NCI-H2227 (cell line): ENCODE measurements around the gene C19orf67.

Experiments used
- DNase-seq: peaks from one replicate; lab custom pipeline; 2025; ENCODE audit not compliant: unreplicated experiment; lab: John Stamatoyannopoulos, UW

C19orf67 gene

DNA sequence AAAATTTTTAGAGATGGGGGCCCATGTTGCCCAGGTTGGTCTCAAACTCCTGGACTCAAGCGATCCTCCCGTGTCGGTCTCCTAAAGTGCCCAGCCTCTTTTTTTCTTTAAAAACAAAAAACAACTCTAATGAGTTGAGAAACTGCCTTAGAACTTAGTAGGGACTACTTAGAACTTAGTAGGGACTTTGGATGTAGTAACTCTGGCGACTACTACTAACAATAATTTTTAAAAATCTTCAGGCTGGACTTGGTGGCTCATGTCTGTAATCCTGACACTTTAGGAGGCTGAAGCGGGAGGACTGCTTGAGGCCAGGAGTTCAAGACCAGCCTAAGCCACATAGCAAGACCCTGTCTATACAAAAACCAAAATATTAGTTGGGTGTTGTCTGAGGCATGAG, 515 bp upstream of the C19orf67 start:
- no peak for DNase-seq

DNA sequence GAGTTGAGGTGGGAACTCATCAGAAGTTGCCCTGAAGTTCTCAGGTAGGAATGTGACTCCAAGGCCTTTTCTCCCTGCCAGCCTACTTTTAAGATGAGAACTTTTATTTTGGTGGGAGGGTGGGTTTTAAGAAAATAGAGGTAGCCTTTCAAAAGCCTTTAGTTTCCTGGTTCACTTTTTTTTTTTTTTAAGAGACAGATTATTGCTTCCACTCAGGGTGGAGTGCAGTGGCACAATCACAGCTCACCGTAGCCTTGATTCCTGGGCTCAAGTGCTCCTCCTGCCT, 3.0 kb downstream of the C19orf67 start:
- DNase-seq = no peak

DNA sequence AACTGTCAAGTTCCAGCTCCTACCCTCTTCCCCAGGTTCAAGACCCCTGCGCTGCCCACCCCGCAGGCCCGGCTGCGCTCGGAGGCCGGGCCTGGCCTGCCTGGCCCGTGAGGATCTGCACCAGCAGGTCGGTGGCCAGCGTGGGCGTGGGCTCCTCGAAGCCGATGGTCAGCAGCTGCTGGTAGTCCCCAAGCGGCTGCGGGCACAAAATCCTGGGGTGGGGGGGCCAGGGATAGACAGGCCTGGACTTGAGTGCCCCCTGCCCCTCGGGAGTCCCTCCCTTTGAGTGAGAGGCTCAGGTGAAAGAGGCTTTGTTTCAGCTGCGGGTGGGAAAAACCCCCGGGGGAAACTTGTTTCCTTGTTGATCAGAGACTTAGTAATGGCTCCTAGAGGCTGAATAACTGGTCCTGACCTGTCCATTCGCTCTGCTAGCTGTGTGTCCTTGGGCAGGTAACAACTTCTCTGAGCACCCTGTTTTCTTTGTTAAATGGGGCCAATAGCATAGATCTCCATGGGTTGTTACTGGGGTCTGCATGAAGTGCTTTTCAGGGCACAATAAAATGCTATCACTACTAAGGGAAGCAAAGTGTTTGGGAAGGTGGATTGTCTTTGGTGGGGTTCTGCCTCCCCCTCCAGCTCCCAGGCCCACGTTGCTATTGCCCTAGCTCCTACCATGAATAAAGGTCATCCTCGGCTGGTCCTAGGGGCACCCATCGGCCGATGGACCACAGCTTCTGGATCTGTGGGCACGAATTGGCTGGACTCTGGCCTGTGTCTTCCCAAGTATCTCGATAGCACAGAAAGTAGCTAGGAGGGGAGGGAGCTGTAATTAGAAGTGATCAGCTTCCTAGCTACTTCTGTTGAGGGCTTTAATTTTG, 3.5 kb downstream of the C19orf67 start:
- DNase-seq = peak; percentile 29

DNA sequence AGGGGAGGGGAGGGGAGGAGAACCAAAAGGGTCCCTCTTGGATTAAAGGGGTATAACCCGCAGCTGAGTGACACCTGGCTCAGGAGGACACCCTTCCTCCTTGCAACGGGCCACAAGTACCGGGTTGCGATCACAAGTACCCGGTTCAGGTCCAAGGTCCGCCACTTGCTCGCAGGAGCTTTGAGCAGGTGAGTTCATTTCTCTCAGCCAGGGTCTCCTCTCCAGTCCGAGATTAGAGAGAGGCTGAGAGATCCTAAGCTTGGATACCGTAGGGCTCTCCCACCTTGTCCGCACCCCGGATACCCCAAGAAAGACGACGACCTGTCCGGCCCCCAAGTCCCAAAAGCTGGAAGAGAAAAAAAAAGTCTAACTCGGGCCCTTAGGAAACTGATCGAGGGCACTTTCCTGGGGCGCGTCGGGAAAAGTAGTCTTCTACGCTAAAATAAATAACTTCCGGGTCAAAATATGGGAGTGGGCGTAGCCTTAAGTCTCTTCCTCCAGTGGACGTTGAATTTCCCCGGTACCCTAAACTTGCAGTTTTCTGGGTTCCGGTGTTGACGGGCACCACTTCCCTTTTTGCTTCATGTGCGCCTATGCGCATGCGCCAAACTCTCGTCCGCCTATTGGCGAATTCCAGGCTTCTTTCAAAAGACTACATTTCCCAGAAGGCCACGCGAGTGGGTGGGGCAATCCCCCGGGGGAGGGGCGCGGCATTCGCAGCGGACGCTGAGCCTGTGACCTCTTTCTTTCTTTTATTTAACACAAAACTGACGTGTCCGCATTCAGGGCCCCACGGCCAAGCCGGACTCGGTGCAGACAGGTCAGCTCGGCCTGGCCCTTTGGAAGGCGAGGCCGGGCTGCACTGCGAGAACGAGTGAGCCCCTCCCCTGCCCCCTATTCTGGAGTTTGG, 4.4 kb downstream of the C19orf67 start:
- DNase-seq = peak; percentile 98

DNA sequence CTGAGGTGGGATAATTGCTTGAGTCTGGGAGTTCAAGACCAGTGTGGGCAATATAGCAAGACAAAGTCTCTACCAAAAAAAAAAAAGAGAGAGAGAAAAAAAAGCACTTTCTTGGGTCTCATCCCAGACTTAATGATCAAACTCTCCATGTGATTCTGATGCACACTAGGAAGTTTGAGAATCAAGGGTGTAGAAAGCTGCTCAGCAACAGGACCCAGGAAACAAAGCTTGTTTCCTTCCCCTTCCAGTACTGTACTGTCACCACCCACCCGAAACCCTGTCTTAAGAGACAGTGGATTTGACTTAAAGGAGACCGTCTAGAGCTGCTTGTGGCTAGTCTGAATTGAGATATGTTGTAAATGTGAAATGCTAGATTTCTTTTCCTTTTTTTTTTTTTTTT, 7.2 kb downstream of the C19orf67 start:
- DNase-seq = no peak

DNA sequence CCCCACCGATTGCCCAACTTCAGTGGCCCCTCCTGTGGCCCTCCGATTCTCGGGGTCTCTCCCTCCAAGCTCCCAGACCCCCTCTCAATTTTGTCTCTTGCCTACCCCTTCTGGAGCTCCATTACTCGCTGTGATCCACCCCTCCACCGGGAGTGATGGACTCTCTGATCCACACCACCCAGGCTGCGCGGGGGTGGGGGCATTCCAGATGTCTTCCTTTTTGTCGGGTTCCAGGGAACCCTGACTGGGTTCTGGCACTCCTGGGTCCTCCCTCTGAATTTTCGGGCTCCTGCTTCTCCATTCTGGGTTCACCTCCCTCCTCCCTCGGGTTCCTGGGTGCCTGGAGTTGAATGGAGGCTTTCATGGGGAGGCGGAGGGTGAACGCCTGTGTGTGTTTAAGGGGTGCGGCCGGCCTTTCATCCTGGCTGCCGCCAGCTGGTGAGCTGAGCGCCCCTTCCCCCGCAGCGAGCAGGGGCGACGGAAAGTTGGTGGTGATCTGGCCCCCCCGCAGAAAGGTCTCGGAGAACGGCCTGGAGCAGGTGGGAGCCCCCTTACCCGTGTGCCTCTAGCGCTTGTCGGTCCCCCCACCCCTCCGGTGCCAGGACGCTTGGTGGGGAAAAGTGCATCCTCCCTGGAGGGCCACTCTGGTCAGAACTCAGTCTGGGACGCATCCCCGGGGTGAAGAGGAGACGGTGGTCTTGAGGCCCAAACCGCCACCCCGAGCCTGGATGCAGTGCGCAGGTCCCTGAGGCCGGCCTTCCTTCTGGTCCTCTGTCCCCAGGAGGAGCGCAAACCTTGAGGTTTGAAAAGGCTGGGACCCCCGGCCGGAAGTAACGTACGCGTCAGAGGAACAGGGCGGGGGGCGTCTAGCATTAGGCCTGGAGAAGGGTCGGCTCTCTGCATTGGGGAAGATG, 11.4 kb downstream of the C19orf67 start:
- DNase-seq = peak; percentile 35

DNA sequence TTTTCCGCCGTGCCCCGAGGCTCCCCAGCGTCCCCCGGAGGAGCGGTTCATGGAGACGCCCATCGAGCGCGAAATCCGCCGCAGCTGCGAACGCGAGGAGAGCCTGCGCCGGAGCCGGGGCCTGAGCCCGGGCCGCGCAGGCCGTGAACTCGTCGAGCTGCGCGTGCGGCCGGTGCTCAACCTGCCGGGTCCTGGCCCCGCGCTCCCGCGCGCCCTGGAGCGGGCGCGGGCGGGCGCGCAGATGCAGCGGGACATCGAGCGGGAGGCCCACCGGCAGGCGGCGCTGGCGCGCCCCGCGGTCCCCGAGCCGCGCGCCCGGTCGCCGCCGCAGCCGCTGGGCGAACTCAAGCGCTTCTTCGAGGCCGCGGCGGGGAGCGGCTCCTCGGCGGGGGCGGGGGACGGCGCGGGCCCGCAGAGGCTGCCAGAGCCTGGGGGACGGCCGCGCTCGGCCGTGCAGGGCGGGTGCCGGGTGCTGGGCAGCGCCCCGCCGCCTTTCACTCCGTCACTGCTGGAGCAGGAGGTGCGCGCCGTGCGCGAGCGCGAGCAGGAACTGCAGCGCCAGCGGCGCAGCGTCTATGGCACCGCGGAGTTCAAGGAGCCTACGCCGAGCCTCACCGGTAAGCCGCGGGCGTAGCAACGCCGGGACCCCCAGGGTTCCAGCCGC, 12.2 kb downstream of the C19orf67 start:
- peak; percentile 86 for DNase-seq

DNA sequence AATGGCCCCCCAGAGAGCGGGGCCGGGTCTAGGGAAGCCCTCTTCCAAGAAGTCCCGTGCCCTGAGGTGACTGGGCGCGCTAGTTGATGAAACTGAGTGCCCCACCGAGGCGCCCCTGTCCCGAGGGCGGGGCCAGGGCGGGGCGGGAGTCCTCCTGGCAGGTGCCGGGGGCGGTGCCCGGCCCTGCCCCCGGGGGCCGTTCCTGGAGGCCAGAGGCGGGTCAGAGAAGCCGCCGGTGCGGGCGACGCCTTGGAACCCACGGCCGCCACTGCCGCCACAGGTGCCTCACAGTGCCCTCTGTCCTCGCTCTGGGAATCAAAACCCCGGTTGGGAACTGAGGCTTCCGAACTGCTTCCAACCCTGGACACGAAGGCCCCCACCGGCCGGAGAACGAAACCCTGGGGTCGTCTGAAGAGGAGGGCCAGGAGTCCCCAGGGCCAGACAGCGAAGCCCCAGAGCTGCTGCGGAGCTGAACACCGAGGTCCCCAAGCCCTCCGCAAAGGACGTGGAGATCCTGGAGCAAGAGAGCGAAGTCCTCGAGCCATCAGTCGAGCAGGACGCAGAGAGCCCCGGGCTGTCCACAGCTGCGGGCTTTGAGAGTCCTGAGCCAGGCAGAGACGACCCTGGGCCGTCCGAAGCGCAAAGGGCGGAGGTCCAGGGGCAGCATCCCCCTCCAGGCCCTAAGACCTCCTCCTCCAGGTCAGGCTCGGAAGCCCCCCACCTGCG, 12.9 kb downstream of the C19orf67 start, which contains the start of gene MISP3:
TSS of gene MISP3 (plus strand) at position 252 of the 726 bp plus-strand sequence. CDS start 524 bp downstream, outside the sequence.
- peak; percentile 50 for DNase-seq

DNA sequence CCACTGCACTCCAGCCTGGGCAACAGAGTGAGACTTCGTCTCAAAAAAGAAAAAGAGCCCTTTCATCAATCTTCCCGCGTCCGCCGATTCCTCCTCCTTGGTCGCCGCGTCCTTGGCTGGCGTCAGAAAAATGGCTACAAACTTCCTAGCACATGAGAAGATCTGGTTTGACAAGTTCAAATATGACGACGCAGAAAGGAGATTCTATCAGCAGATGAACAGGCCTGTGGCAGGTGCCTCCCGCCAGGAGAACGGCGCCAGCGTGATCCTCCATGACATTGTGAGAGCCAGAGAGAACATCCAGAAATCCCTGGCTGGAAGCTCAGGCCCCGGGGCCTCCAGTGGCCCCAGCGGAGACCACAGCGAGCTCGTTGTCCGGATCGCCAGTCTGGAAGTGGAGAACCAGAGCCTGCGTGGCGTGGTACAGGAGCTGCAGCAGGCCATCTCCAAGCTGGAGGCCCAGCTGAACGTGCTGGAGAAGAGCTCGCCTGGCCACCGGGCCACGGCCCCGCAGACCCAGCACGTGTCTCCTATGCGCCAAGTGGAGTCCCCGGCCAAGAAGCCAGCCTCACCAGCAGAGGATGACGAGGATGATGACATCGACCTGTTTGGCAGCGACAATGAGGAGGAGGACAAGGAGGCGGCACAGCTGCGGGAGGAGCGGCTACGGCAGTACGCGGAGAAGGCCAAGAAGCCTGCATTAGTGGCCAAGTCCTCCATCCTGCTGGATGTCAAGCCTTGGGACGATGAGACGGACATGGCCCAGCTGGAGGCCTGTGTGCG, 15.1 kb downstream of the C19orf67 start:
- no peak for DNase-seq

DNA sequence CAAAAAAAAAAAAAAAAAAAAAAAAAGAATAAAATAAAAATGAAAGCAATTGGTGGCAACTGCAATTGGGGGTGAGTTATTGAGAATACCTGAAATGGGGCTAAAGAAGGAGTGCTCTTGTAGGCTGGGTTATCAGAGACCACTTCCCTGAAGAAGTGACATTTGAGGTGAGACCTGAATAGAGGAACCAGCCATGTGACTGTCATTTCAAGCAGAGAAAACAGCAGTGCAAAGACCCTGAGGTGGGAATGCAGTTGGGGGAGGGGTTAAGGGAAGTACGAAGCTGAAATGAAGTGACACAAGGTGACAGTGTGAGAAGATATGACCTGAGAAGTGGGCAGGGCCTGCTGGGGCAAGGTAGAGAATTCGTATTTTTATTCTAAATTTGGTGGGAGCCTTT, 19.4 kb downstream of the C19orf67 start:
- no peak for DNase-seq

DNA sequence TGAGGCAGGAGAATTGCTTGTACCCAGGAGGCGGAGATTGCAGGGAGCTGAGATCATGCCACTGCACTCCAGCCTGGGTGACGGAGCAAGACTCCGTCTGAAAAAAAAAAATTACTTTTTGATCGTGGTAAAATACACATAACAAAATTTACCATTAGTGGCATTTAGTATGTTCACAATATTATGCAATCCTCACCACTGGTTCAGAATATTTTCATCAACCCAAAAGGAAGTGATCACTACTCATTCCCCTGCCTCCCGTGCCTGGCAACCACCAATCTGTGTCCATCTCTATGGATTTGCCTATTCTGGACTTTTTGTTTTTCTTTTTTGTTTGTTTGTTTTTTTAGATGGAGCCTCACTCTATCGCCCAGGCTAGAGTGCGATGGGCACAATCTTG, 22.5 kb downstream of the C19orf67 start:
- no peak for DNase-seq

DNA sequence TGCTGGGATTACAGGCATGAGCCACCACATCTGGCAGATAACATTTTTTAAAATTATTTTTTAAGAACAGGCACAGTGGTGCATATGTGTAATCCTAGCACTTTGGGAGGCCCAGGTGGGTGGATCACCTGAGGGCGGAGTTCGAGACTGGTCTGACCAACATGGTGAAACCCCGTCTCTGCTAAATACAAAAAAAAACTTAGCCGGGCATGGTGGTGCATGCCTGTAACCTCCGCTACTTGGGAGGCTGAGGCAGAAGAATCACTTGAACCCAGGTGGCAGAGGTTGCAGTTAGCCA, 23.1 kb downstream of the C19orf67 start:
- DNase-seq = no peak

DNA sequence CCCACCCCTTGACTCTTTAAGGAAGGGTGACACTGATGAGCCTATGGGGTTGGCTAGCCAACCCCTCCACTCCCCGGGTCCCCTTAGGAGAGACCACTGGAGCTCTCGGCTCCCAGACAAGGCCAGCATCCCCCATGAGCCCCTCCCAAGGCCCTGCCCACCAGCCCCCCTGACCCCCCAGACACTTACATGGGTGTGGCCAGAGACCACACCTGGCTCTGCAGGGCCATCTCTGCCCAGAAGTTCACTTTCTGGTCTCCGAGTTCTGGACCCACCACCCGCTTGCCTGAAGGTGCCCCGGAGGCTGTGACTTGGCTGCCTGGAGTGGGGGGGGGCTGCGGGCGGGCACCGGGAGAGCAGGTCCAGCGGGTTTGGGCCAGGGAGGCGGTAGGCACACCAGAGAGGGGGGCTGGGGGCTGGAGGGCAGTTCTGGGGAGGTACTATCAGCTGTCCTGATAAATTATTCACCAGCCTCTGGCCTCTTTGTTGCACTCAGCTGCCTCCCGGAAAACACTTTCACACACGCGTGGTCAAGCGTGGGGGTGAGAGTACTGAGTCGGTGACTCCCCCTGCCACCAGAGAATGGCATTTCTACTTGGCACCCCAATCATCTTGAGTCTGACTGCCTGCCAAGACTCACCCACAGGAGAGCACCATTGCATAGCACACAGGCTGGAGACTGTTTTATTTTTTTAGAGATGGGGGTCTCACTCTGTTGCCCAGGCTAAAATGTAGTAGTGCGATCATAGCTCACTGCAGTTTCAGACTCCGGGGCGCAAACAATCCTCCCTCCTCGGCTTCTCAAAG, 23.6 kb downstream of the C19orf67 start, which contains the start of gene PALM3:
TSS of gene PALM3 (minus strand) at position 326 of the 807 bp plus-strand sequence. CDS start at position 230, 96 bp downstream.
- DNase-seq = no peak

DNA sequence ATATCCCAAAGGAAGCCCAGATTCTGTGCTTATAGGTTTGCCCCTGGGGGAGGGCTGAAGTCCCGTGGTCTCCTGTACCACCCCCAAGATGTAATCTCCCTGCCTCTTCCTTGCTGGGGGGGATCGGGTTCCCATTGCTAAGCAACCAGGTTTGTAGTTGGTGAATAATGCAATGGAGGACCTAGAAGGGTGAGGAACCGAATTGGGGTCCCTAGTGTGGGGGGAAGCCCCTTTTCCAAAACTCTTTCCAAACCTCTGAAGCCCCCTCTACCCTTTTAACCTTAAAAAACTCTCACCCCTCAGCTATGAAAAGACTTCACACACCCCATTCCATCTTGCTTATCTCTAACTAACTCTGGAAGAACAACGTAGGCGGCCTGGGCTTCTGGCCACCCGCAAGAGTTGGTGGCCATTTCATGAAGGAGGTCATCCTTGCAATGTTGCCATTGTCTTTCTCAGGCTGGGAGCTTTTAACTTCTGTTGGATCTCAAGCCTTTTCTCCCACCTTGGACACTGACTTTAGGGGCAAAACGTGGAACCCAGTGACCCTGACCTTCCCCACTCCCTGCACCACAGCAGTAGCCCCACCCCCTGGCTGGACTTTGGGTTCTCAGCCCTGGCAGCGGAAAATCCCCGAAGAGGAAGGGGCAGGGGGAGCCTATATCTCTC, 24.4 kb downstream of the C19orf67 start:
- DNase-seq = no peak

DNA sequence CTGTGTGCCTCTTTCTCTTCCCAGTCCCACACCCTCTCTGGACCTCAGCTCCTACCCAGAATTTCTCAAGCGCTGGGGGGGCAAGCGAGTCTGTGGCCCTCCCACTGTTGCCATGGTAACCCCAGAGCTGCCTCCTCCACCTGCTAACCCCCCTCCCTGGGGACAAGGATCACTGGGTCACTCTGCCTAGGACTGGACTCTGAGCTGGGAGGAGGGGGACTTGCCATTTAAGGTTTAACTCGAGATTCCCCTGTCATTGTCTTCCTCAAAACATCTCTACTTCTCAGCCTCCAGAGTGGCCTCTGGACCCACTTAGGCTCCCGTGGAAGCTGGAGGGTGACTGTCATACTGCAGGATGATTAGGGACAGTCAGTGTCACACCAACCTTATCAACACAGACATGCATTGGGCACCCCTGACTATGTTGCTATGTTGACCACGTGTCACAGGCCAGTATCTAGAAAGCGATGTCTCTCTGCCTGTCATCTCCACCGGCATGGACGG, 25.9 kb downstream of the C19orf67 start:
- no peak for DNase-seq

DNA sequence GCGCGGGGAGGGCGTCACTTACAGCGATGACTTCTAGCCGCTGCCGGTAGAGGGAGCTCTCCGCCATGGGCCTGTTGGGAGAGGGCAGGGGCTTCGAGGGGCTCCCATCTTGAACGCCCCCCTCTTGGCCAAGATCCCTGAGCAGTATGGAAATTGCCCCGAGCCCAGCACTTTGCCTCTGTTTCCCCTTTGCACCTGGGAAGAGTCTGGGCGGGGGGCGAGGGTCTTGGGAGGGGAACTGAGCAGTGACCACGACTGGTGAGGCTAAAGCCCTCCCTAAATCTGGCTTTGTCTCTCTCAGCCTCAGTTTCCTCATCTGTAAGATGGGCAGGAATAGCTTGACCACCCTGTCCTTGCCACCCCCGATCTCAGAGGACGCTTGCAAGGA, 26.5 kb downstream of the C19orf67 start:
- DNase-seq = no peak
